Right lung (tissue), 5 donors: ENCODE data around the gene TRPM7. TPM values are rescaled to one million over a fixed set of nuclear protein-coding genes. Genes with fewer than 3 reads are reported as not detected.

ENCODE experiments used
- DNase-seq, 2 donors: peaks; one replicate each; pipeline ENCODE4 v3.0.0-alpha.2; 2013
- polyA plus RNA-seq, 5 donors: library from polyadenylated mRNA; unstranded; fragments of 120-200 nt; gene quantifications; one replicate each; pipeline versions ENCODE4 v1.2.1 to v1.2.3, GENCODE V29; 2013; ENCODE audit warnings: inconsistent platforms in 1 of 5, low replicate concordance in 1 of 5; ENCODE audit not compliant: insufficient read length in 5 of 5, insufficient read depth in 1 of 5

The TRPM7 gene
- polyA plus RNA-seq, 5 donors, result 29.2 to 48.2 (median 45.3) TPM

GRCh38 chr15:50563756-50564155, 122.8 kb downstream of the TRPM7 start:
- no peak for DNase-seq

- DNase-seq, result no peak
Observed at GRCh38 chr15:50562735-50563640, 123.6 kb downstream of the TRPM7 start.

GRCh38 chr15:50558012-50558411, 128.6 kb downstream of the TRPM7 start:
- DNase-seq, result no peak

- no peak for DNase-seq
Observed at GRCh38 chr15:50556642-50557371, 129.8 kb downstream of the TRPM7 start.

GRCh38 chr15:50552238-50552637, 134.4 kb downstream of the TRPM7 start:
- no peak for DNase-seq

- DNase-seq, result no peak
Observed at GRCh38 chr15:50549326-50549725, 137.3 kb downstream of the TRPM7 start.

GRCh38 chr15:50546566-50546965, 140.0 kb downstream of the TRPM7 start, which contains the start of gene USP50:
USP50 (minus strand) TSS chr15:50546666; CDS start chr15:50546525, 141 bp downstream.
- DNase-seq, result no peak

- no peak for DNase-seq
Observed at GRCh38 chr15:50544368-50544767, 142.2 kb downstream of the TRPM7 start.

- no peak for DNase-seq
Observed at GRCh38 chr15:50543556-50543955, 143.0 kb downstream of the TRPM7 start.

GRCh38 chr15:50542887-50543210, 143.7 kb downstream of the TRPM7 start:
- no peak for DNase-seq

GRCh38 chr15:50531766-50532165, 154.8 kb downstream of the TRPM7 start:
- DNase-seq, result no peak

GRCh38 chr15:50531163-50531562, 155.4 kb downstream of the TRPM7 start:
- no peak for DNase-seq

GRCh38 chr15:50523851-50524251, 162.7 kb downstream of the TRPM7 start:
- DNase-seq, result no peak

- DNase-seq, result no peak
Observed at GRCh38 chr15:50519740-50520425, 166.7 kb downstream of the TRPM7 start.

GRCh38 chr15:50513001-50513400, 173.6 kb downstream of the TRPM7 start:
- no peak for DNase-seq

Other genes with a start within 250 kb of the TRPM7 start
- gene USP50, start 140.1 kb downstream of the TRPM7 start, polyA plus RNA-seq, result 1 to 10 TPM in 1 of 5 donors, under 1 TPM in 3, not detected in 1; 0.10 to 1.1 (median 0.66) TPM
- 10 to 100 TPM; 50.0 to 86.2 (median 76.7) TPM for gene SPPL2A, start 78.9 kb upstream of the TRPM7 start, polyA plus RNA-seq
- 10 to 100 TPM in 1 of 5 donors, 1 to 10 TPM in 4; 6.4 to 10.4 (median 9.7) TPM for gene AP4E1, start 221.9 kb upstream of the TRPM7 start, polyA plus RNA-seq